Ecto neural progenitor cell (in vitro differentiated cells): ENCODE results near the gene SPEF2.

Source experiments
- DNase-seq: peaks from one replicate; pipeline ENCODE4 v3.0.0-alpha.2; 2018; ENCODE audit warnings: low spot score

The SPEF2 gene

GRCh38 chr5:35617435-35618303 lies at the start of gene SPEF2:
Gene SPEF2 (plus strand): TSS chr5:35617863. CDS start chr5:35617998, 135 bp downstream.
- DNase-seq: peak; percentile 89

GRCh38 chr5:35575578-35575977 lies 42.1 kb upstream of the SPEF2 start:
- DNase-seq: no peak

- no peak for DNase-seq
These were observed 30.2 kb upstream of the SPEF2 start for GRCh38 chr5:35587419-35587818.

GRCh38 chr5:35593338-35593737 lies 24.3 kb upstream of the SPEF2 start:
- no peak for DNase-seq

GRCh38 chr5:35598707-35599370 lies 18.8 kb upstream of the SPEF2 start:
- no peak for DNase-seq

- no peak for DNase-seq
These were observed 17.1 kb upstream of the SPEF2 start for GRCh38 chr5:35600591-35600990.

- DNase-seq: no peak
These were observed 8.5 kb upstream of the SPEF2 start for GRCh38 chr5:35608881-35609779.

GRCh38 chr5:35617060-35617434 lies 616 bp upstream of the SPEF2 start:
- no peak for DNase-seq

GRCh38 chr5:35618304-35618636 lies 607 bp downstream of the SPEF2 start:
- DNase-seq: no peak

- no peak for DNase-seq
These were observed 1.1 kb downstream of the SPEF2 start for GRCh38 chr5:35618781-35619180.

GRCh38 chr5:35622974-35623373 lies 5.3 kb downstream of the SPEF2 start:
- DNase-seq: no peak

GRCh38 chr5:35623991-35624390 lies 6.3 kb downstream of the SPEF2 start:
- no peak for DNase-seq

- DNase-seq: no peak
These were observed 8.4 kb downstream of the SPEF2 start for GRCh38 chr5:35626108-35626507.

GRCh38 chr5:35626553-35626952 lies 8.9 kb downstream of the SPEF2 start:
- no peak for DNase-seq

- DNase-seq: no peak
These were observed 16.7 kb downstream of the SPEF2 start for GRCh38 chr5:35634326-35634725.

- DNase-seq: no peak
These were observed 23.0 kb downstream of the SPEF2 start for GRCh38 chr5:35640623-35641022.

- no peak for DNase-seq
These were observed 26.9 kb downstream of the SPEF2 start for GRCh38 chr5:35644543-35644942.

- DNase-seq: no peak
These were observed 29.5 kb downstream of the SPEF2 start for GRCh38 chr5:35647128-35647527.

GRCh38 chr5:35647712-35648111 lies 30.0 kb downstream of the SPEF2 start:
- DNase-seq: no peak

- DNase-seq: peak; percentile 49
These were observed 33.5 kb downstream of the SPEF2 start for GRCh38 chr5:35651002-35651756.

GRCh38 chr5:35656721-35657120 lies 39.1 kb downstream of the SPEF2 start:
- DNase-seq: no peak

GRCh38 chr5:35657877-35658276 lies 40.2 kb downstream of the SPEF2 start:
- no peak for DNase-seq
